Astrocyte (in vitro differentiated cells and primary cell): ENCODE measurements around the gene BFAR.

Source experiments
- CTCF ChIP-seq: IDR thresholded peaks from 2 replicates; pipeline ENCODE4 v1.5.1; 2011; ENCODE audit warnings: low read depth, mild to moderate bottlenecking, inconsistent platforms, low read length, moderate library complexity; ENCODE audit not compliant: insufficient read depth
- EZH2 ChIP-seq: IDR thresholded peaks from 2 replicates; pipeline ENCODE4 v1.6.1; 2012; ENCODE audit warnings: mild to moderate bottlenecking, low read length, inconsistent platforms; ENCODE audit not compliant: insufficient read depth

GRCh38 chr16:14678748-14679497 is 46.2 kb downstream of the BFAR start:
- TF ChIP-seq CTCF (no peak), EZH2 (no peak)
